Hindlimb muscle (tissue), 1 donor: Measurements from ENCODE around the gene TATDN2. TPM values are rescaled to one million over a fixed set of nuclear protein-coding genes. Genes with fewer than 3 reads are reported as not detected.
"Not testable (repeated sequence)": the region's sequence is repeated elsewhere in the genome, so short reads cannot be mapped to it uniquely, and the experiment has no call there.

Experiments used
- DNase-seq: peaks from one replicate; pipeline ENCODE4 v3.0.0-alpha.2; 2013
- polyA plus RNA-seq: library from polyadenylated mRNA; unstranded; fragments of 120-200 nt; gene quantifications from one replicate; pipeline ENCODE4 v1.2.1, GENCODE V29; 2013; ENCODE audit not compliant: insufficient read length

Gene TATDN2
- polyA plus RNA-seq, 1 donor = 18.4 TPM

GRCh38 chr3:10234526-10235230 lies 13.6 kb upstream of the TATDN2 start:
- DNase-seq = no peak

GRCh38 chr3:10235551-10235950 lies 12.7 kb upstream of the TATDN2 start:
- no peak for DNase-seq

GRCh38 chr3:10238345-10239183 lies 9.7 kb upstream of the TATDN2 start:
- no peak for DNase-seq

- DNase-seq = no peak
Observed at GRCh38 chr3:10240799-10241198, 7.5 kb upstream of the TATDN2 start.

- DNase-seq = no peak
Observed at GRCh38 chr3:10242182-10243065, 5.8 kb upstream of the TATDN2 start.

- no peak for DNase-seq
Observed at GRCh38 chr3:10244009-10244408, 4.2 kb upstream of the TATDN2 start.

GRCh38 chr3:10245081-10245712 lies 3.1 kb upstream of the TATDN2 start:
- DNase-seq = no peak

- DNase-seq = no peak
Observed at GRCh38 chr3:10247679-10248183, 528 bp upstream of the TATDN2 start.

GRCh38 chr3:10248984-10249748 lies 907 bp downstream of the TATDN2 start:
- DNase-seq = no peak

GRCh38 chr3:10249833-10250232 lies 1.6 kb downstream of the TATDN2 start:
- DNase-seq = no peak

- DNase-seq = no peak
Observed at GRCh38 chr3:10251006-10251405, 2.7 kb downstream of the TATDN2 start.

GRCh38 chr3:10253731-10254130 lies 5.5 kb downstream of the TATDN2 start:
- no peak for DNase-seq

GRCh38 chr3:10255835-10256234 lies 7.6 kb downstream of the TATDN2 start:
- DNase-seq = no peak

GRCh38 chr3:10259036-10259435 lies 10.8 kb downstream of the TATDN2 start:
- no peak for DNase-seq

GRCh38 chr3:10259798-10260197 lies 11.5 kb downstream of the TATDN2 start:
- DNase-seq = no peak

GRCh38 chr3:10260211-10260701 lies 12.0 kb downstream of the TATDN2 start:
- DNase-seq = no peak

- DNase-seq = no peak
Observed at GRCh38 chr3:10262027-10262426, 13.8 kb downstream of the TATDN2 start.

GRCh38 chr3:10263646-10264363 lies 15.5 kb downstream of the TATDN2 start:
- no peak for DNase-seq

- DNase-seq = no peak
Observed at GRCh38 chr3:10265833-10266232, 17.6 kb downstream of the TATDN2 start.

- not testable (repeated sequence) for DNase-seq
Observed at GRCh38 chr3:10266936-10267335, 18.7 kb downstream of the TATDN2 start.

GRCh38 chr3:10268116-10268515 lies 19.9 kb downstream of the TATDN2 start:
- DNase-seq = no peak
